ENCODE results near the gene UTP11. TPM values are rescaled to one million over a fixed set of nuclear protein-coding genes. Genes with fewer than 3 reads are reported as not detected.
"Not testable (repeated sequence)": the region's sequence is repeated elsewhere in the genome, so short reads cannot be mapped to it uniquely, and the experiment has no call there.

UTP11 gene, protein sequence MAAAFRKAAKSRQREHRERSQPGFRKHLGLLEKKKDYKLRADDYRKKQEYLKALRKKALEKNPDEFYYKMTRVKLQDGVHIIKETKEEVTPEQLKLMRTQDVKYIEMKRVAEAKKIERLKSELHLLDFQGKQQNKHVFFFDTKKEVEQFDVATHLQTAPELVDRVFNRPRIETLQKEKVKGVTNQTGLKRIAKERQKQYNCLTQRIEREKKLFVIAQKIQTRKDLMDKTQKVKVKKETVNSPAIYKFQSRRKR
- 32.6 TPM for total RNA-seq

GRCh38 chr1:38012363-38013226, at the start of gene UTP11:
UTP11 (plus strand) TSS chr1:38012734; CDS start chr1:38012803, 69 bp downstream.
- intact Hi-C loops (cut with DNase I) = no loop called here

DNA sequence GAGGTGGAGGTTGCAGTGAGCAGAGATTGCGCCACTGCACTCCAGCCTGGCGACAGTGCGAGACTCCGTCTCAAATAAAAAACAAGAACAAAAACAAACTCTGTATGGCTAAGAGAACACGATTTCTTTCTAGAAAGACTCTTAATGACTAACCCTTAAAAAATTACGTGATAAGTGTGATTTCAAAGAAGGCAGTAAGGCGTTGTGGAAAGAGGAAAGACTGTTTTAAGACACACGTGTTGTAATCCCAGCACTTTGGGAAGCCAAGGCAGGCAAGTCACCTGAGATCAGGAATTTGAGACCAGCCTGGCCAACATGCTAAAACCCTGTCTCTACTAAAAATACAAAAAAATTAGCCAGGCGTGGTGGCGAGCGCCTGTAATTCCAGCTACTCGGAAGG, 48.4 kb upstream of the UTP11 start:
- ATAC-seq; intact Hi-C loops (cut with DNase I): not testable (repeated sequence)
- DNase-seq (ENCODE audit: low spot score) = peak; percentile 14

More at GRCh38 chr1:38012363-38013226, at the start of gene UTP11:
- DNase-seq (ENCODE audit: low spot score) = peak; percentile 95
- peak; percentile 99 for ATAC-seq

DNA sequence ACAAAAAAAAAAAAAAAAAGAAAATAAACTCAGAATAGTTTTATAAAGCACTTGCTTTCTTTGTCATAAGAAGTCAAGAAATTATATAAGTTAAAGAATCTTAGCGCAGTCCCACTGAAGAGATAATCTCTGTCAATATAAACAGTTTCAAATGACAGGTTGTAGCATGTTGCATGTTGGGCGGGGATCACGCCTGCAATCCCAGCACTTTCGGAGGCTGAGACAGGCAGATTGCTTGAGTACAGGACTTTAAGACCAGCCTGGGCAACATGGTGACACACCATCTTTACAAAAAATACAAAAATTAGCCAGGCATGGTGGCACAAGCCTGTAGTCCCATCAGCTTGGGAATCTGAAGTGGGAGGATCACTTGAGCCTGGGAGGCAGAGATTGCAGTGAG, 47.2 kb upstream of the UTP11 start:
- ATAC-seq (no peak), DNase-seq (ENCODE audit: low spot score) (no peak)
- intact Hi-C loops (cut with DNase I) = no loop called here

DNA sequence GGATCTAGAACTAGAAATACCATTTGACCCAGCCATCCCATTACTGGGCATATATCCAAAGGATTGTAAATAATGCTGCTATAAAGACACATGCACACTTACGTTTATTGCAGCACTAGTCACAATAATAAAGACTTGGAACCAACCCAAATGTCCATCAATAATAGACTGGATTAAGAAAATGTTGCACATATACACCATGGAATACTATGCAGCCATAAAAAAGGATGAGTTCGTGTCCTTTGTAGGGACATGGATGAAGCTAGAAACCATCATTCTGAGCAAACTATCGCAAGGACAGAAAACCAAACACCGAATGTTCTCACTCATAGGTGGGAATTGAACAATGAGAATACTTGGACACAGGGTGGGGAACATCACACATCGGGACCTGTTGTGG, 38.9 kb upstream of the UTP11 start:
- DNase-seq (ENCODE audit: low spot score); ATAC-seq; intact Hi-C loops (cut with DNase I): not testable (repeated sequence)

DNA sequence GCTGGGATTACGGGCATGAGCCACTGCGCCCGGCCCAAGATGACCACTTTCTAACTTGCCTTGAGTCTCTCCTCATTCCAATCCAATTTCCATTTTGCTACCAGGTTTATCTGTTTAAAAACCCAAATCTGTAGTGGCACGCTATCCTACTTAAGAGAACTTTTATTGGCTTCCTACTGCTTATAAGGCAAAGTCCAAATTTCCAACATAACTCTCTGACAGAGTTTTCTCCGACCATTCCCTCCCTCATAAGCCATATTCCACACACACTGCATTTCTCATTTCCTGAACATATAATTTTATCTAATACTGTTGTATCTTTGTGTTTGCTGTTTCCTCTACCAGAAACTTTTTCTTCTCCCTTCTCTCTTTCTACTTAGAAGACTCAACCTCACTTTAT, 38.0 kb upstream of the UTP11 start:
- ATAC-seq = no peak
- DNase-seq (ENCODE audit: low spot score) = no peak
- intact Hi-C loops (cut with DNase I) = no loop called here

GRCh38 chr1:37975083-37975482, 37.5 kb upstream of the UTP11 start:
- DNase-seq (ENCODE audit: low spot score); intact Hi-C loops (cut with DNase I): not testable (repeated sequence)

GRCh38 chr1:37978541-37978940, 34.0 kb upstream of the UTP11 start:
- intact Hi-C loops (cut with DNase I) = no loop called here
- no peak for ATAC-seq
- no peak for DNase-seq (ENCODE audit: low spot score)

More at GRCh38 chr1:37975083-37975482, 37.5 kb upstream of the UTP11 start:
- not testable (repeated sequence) for ATAC-seq

- ATAC-seq (no peak), DNase-seq (ENCODE audit: low spot score) (no peak)
- intact Hi-C loops (cut with DNase I) = no loop called here
Measured at GRCh38 chr1:37983546-37983945, 29.0 kb upstream of the UTP11 start.

DNA sequence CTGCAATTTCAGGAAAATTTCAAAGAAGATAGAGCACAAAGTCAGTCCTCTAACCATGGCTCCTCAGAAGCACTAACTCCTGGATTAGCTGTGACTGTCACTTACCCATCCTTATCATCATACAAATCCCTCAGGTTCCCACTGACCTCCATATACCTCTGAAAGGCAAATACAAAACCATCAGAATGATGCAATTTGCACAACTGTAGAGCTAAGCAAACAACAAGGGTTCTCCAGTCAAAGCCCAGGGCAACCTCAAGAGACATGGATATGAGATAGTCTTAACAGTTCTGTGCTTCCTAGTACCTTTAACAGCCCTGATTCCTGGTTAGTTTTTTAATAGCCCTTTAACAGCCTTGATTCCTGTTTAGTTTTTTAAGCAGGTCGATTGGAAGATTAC, 24.9 kb upstream of the UTP11 start:
- intact Hi-C loops (cut with DNase I) = no loop called here
- no peak for ATAC-seq
- no peak for DNase-seq (ENCODE audit: low spot score)

DNA sequence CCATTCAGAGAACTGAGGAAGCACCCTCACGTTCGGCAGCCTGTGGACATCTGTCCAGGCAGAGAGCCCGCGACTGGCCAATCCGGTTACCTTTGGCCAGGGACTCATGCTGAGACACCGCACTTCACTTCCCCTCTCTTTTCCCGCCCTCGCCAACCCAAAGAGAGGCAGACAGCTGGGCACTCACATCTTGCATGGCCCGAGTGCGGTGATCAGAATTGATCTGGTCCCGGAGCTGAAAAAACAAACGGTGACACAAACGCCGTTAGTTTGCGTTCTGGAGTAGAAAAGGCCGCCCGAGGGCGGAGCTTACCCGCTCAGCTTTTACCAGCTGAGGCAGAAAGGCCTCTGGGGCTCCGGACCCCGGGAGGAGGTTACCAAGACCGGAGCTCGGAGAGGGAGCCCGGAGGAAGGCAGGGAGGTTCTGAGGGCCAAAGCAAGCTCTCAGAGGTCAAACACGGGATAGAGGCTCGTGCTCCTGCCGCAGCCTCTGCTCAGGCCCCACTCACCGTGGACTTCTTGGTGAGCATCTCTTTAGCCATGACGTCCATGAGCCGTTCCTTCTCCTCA, 23.1 kb upstream of the UTP11 start:
- ATAC-seq (peak; percentile 51), DNase-seq (ENCODE audit: low spot score) (no peak)
- intact Hi-C loops (cut with DNase I) = no loop called here

GRCh38 chr1:37994886-37995566, 17.5 kb upstream of the UTP11 start:
- DNase-seq (ENCODE audit: low spot score) (no peak), ATAC-seq (no peak)
- intact Hi-C loops (cut with DNase I) = no loop called here

- intact Hi-C loops (cut with DNase I) = no loop called here
- peak; percentile 88 for DNase-seq (ENCODE audit: low spot score)
- peak; percentile 64 for ATAC-seq
Measured at GRCh38 chr1:37995751-37996345, 16.7 kb upstream of the UTP11 start.

GRCh38 chr1:37997256-37998088, 15.1 kb upstream of the UTP11 start:
- intact Hi-C loops (cut with DNase I) = no loop called here
- ATAC-seq (no peak), DNase-seq (ENCODE audit: low spot score) (no peak)

GRCh38 chr1:37998089-37998808, 14.3 kb upstream of the UTP11 start:
- intact Hi-C loops (cut with DNase I) = no loop called here
- DNase-seq (ENCODE audit: low spot score) (no peak), ATAC-seq (no peak)

GRCh38 chr1:37998913-37999429, 13.6 kb upstream of the UTP11 start:
- intact Hi-C loops (cut with DNase I) = no loop called here
- DNase-seq (ENCODE audit: low spot score) = no peak
- ATAC-seq = no peak

DNA sequence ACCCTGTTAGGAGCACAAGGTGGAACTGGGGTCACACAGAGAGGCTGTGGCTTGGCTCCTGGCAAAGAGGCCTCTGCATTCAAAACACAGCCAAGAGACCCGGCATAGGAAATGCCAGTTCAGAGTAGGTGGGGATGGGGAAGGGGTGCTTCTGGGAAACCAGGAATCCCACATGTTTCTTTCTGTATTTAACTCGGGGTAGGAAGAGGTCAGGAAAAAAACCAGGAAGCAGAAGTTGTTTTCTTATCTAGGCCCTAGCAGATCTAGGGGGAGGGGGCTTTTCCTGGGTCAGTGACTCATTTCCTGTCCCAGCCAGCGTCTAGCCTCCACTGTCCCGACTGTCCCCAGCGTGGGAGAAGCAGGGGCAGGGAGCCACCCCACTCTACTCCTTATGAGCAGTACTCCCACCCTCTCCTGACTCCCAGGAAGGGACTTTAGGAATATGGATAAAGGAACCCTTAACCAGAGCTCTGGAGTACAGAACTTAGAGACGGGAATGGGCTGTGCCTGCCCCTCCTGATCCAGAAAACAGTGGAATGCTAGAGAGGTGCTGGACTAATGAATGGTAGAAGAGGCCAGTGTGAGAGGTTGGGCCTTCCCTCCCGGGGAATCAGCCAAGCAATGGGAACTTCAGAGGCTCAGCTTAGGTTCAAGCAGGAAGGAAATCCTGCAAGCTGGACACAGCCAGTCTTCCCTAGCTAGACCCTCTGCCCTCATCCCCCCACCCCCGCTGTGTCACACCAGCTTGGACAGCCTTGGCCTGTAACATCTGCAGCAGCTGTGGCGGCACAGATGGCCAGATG, 12.9 kb upstream of the UTP11 start:
- intact Hi-C loops (cut with DNase I) = no loop called here
- DNase-seq (ENCODE audit: low spot score) (no peak), ATAC-seq (peak; percentile 58)

DNA sequence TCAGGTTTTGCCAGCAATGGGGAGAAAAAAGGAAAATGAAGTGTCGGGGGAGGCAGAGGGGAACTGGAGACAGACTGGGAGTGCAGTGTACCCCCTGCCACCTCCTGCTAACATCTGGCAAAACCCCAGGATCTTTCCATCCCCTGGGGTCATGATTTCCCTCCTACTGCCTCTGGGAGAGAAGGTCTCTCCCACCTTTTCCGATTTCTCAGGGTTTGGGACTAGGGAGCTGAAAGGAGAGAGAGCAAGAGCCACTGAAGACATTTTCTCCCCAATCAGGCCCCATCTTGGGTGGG, 12.4 kb upstream of the UTP11 start:
- ATAC-seq (no peak), DNase-seq (ENCODE audit: low spot score) (no peak)
- intact Hi-C loops (cut with DNase I) = no loop called here

Measured in sciatic nerve (tissue), 2 donors.